ENCODE results near the gene NUFIP1.
"Not testable (repeated sequence)": the region's sequence is repeated elsewhere in the genome, so short reads cannot be mapped to it uniquely, and the experiment has no call there.

The NUFIP1 gene

DNA sequence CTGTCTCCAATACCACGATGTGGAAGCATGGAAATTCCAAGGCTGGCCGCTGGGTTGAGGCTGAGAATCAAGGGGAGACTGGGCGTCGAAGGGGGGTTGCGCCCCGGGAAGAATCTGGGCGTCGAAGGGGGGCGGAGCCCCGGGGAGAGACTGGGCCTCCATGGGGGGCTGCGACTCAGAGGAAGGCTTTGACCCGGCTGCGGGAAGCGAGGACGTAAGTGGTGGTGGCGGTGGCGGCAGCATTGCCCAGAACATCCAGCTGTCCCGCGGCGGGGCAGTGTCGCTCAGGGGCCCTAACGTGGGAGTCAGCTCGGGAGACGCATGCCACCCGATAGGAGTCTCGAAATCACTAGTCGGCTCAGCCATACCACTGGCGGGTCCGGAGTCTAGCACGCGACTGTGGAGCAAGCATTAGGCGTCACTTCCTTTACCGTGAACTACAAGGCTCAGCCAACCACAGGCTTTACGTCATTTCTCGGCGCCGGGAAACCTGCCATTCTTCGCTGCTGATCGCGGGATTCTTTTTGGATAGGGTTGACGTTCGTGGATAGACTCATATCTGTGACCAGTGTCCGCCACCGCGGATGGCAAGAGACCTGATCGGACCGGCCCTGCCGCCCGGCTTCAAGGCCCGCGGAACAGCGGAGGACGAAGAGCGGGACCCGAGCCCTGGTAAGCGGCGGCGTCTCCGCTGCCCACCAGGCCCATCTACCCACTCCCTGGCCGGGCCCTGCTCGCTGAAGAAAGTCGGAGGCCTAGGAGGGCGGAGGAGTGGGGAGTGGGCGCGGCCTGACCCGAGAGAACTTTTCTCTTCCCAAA, at the start of gene NUFIP1, which contains the start of gene GPALPP1:
NUFIP1 (minus strand) TSS at position 401 of the 819 bp plus-strand sequence; CDS start at position 366, 35 bp downstream.
GPALPP1 (plus strand) TSS at position 468 of the 819 bp plus-strand sequence; CDS start at position 585, 117 bp downstream.
- DNase-seq: peak; percentile 77

DNA sequence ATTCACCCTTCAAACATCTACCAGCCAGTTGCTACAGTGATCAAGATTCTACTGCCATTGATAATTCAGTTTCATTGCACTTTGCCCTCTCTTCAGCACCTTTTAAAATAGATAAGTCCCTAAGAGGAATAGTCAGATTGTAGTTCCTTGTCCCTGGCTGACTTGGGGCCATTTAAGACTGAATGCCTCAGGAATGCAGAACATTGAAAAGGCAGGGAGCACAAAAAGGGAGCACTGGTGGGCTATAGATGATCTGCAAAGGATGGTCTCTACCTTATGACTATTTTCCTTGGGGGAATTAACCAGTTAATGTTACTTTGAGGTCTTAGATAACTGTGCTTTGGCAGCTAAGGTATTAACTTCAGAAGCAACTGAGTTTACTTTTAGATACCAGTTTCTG, 46.9 kb upstream of the NUFIP1 start:
- DNase-seq: no peak

DNA sequence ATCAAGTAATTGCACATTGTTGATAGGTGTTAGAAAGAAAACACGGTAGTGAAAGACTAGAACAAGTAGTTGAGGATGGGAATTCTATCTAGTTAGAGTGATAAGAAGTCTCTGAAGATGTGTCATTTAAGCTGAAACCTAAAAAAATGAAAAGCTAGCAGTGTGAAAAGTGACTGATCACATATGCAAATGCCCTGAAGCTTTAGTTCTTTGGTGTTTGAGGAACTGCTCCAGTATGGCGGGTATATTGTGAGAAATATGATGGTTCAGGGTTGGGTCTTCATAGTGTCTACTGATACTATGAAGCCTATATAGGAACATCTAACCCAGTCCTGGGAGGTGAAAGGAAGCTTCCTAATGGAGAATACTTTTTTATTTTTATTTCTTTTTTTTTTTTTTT, 45.1 kb upstream of the NUFIP1 start:
- no peak for DNase-seq

- no peak for DNase-seq
Observed at GRCh38 chr13:45024847-45025246, 35.6 kb upstream of the NUFIP1 start.

DNA sequence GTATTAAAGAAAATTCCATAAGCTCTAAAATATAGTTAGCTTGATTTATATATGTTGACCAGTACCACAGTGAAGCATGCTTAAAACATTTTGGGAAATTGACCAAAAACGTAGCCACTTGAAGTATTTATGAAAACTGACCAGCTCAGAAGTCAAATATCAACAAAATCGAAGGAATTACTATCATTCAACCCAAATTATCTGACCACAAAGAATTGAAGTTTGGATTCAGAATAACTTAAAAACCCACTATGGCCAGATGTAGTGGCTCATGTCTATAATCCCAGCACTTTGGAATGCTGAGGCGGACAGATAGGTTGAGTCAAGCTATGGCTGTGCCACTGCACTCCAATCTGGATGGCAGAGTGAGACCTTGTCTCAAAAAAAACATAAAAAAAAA, 32.0 kb upstream of the NUFIP1 start:
- no peak for DNase-seq

GRCh38 chr13:45019981-45020380, 30.7 kb upstream of the NUFIP1 start:
- DNase-seq: not testable (repeated sequence)

- no peak for DNase-seq
Observed at GRCh38 chr13:45016792-45017425, 27.6 kb upstream of the NUFIP1 start.

DNA sequence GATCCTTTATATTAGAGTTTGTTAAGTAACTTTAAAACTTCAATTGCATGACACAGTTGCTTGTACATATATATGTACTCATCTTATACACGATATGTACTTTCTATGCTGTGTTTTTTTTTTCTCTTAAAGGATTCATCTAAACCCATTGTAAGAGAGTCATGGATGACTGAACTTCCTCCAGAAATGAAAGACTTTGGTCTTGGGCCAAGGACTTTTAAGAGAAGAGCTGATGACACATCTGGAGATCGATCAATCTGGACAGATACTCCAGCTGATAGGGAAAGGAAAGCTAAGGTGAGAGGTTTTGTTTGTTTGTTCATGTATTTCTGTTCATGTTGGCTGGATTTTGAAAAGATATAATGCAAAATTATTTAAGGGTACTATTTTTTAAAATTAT, 26.0 kb upstream of the NUFIP1 start:
- DNase-seq: no peak

GRCh38 chr13:45011198-45011597, 21.9 kb upstream of the NUFIP1 start:
- DNase-seq: no peak

DNA sequence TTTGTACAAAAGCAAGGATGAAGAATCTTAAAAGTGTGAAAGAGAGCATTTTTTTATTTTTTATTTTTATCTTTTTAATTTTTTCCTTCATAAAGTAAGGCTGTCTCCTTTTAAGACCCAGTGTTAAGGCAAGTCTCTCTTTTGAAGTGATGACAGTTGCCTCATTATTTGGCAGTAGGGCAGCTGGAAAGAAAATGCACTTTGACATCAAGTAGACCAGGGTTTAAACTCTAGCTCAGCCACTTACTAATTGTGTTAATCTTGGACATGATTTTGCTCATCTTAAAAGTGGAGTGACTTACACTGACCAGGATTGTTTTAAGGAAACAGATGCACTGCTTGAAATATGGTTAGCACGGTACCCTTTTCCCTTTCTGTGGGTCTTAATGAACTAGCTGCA, 18.6 kb upstream of the NUFIP1 start:
- DNase-seq: no peak

- DNase-seq: no peak
Observed at GRCh38 chr13:45007225-45007624, 18.0 kb upstream of the NUFIP1 start.

- DNase-seq: no peak
Observed at GRCh38 chr13:45004096-45004495, 14.8 kb upstream of the NUFIP1 start.

- DNase-seq: no peak
Observed at GRCh38 chr13:45003417-45003816, 14.1 kb upstream of the NUFIP1 start.

DNA sequence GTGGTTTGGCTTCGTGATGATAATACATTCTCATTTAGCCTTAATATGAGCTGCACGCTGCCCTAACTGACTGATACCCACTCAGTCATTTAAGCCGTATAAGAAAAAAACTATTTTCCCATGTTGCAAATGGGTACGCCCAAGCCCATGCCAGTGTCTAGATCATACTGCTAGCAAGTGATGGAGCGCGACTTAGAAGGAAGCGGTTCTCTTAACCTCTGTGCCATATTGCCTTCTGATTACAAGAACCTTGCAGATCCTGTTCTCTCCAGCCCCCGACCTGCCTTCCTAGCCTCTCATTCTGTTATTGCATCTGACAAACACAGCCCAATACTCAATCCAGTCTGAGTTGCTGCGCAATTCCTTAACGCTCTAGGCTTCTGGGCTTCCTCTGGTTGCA, 670 bp upstream of the NUFIP1 start:
- DNase-seq: no peak

- no peak for DNase-seq
Observed at GRCh38 chr13:44978328-44978727, 10.9 kb downstream of the NUFIP1 start.

GRCh38 chr13:44976949-44977583, 12.2 kb downstream of the NUFIP1 start:
- DNase-seq: no peak

DNA sequence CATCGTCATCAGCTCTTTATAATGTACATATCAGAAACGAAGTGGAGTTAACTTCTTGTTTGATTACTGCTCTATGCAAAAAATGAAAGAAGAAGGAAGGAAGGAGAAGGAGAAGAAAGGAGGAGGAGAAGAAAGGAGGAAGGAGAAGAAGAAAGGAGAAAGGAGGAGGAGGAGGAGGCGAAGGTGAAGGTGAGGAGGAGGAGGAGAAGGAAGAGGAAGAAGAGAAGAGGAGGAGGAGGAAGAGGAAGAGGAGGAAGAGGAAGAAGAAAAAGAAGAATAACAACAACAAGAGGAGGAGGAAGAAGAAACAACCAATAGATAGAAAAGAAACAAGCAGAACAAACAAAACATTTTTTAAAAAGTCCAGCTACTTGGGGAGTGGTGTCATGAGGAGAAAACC, 13.1 kb downstream of the NUFIP1 start:
- DNase-seq: no peak

- no peak for DNase-seq
Observed at GRCh38 chr13:44974056-44974793, 15.0 kb downstream of the NUFIP1 start.

GRCh38 chr13:44972956-44973581, 16.2 kb downstream of the NUFIP1 start:
- no peak for DNase-seq

DNA sequence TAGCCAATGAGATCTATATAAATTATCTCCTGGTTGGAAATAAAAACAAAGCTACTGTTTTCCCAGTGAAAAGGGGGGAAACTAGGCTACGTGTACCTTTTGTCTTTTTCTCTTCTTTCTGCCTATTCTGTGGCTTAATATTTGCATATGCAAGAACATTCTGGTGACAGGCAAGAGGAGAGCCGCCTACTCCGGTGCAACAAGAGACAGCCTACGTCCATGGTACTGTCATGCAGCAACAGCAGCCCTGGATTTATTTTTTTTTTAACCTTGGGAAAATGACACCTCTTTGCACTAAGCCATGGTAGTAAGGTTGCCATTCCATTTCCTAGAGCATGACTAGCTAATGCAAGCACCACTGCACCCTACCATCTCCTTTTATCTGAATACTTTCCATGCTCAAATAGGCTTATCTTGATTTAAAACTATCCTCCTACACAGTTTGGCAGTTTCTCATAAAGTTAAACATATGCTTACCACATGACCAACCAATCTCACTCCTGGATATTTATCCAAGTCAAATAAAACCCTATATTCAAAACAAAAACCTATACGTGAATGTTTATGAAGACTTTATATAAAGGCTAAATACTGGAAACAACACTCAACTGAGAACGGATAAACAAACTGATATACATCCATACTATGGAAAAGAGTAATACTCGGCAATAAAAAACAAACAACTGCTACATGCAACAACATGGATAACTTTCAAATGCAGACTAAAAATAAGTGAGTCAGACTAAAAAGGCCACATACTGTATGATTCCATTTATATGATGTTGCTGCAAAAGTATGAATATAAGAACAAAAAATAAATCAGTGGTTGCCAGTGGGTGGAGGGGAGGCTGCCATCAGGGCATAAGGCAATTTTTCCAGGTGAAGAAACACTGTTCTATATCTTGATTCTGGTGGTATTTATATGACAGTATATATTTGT, 17.3 kb downstream of the NUFIP1 start:
- DNase-seq: no peak
